Measurements from ENCODE around the gene FGFBP1.

The FGFBP1 gene

DNA sequence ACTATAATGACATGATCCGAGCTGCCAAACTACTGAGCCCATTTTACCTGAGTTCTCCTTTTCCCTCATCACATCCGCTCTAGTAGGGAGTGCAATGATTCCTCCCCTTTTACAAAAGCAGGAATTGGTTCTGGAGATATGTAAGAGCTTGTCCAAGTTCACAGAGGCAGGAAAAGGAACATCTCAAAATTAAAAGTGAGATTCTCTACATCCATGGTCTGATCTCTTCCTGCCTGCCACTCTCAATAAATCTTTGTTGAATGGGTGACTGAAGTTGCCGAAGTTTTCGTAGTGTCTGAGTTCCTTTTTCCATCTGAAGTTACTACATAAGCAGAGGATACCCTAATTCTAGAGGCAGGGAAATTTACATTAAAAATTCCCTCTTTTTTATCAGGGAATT is at the start of gene FGFBP1:
TSS of gene FGFBP1 (minus strand) at position 101 of the 400 bp plus-strand sequence. CDS start 2,108 bp downstream, outside the sequence.
- no peak for DNase-seq (ENCODE audit: low spot score)

DNA sequence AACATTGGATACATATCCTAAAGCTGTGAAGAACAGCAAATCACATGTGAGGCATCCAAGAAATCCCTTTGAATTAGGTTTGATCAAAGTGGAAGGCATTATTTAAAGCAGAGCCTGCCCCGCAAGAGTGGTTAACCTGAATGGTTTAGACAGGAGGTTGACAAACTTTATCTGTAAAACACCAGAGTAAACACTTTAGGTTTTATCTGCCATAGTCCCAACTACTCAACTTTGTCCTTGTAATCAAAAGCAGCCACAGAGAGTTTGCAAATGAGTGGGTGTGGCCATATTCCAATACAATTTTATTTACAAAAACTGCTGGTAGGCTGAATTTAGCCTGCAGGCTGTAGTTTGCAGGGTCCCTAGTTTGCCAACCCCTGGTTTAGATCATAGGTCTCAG is 49.7 kb upstream of the FGFBP1 start:
- no peak for DNase-seq (ENCODE audit: low spot score)

DNA sequence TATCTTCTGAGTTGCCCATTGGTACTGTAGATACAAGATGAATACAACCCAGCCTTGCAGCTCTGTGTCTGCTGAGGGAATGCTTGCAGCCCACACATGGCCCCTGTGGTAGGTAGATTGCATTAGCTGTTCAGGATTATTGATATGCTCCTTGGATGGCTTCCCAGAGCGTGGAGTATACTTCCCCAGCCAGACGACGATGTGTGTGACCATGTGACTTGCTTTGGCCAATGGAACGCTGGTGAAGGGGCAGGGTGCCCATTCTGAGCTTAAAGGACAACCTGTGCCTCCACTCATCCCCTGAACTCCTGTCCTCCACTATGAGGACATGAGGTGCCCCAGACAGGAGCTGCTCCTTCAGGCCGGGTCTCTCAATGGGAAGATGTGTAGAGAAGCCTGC is 48.4 kb upstream of the FGFBP1 start:
- no peak for DNase-seq (ENCODE audit: low spot score)

DNA sequence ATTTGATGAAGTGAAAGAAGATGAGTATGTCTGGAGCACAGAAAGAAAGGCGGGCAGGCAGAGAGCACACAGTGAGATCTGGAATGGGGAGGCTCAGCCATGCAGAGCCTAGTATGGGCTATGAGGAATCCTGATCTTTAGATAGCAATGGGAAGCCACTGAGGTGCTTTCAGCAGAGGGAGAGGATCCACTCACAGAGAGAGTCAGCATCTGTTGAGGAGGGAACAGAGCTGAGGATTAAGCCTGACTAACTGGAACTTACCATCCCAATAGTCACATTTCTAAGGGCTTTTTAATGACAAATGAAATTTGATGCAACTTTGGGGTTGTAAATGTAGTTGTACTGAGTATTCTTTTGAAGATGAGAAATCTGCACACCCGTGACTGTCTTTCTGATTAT is 45.1 kb upstream of the FGFBP1 start:
- no peak for DNase-seq (ENCODE audit: low spot score)

DNA sequence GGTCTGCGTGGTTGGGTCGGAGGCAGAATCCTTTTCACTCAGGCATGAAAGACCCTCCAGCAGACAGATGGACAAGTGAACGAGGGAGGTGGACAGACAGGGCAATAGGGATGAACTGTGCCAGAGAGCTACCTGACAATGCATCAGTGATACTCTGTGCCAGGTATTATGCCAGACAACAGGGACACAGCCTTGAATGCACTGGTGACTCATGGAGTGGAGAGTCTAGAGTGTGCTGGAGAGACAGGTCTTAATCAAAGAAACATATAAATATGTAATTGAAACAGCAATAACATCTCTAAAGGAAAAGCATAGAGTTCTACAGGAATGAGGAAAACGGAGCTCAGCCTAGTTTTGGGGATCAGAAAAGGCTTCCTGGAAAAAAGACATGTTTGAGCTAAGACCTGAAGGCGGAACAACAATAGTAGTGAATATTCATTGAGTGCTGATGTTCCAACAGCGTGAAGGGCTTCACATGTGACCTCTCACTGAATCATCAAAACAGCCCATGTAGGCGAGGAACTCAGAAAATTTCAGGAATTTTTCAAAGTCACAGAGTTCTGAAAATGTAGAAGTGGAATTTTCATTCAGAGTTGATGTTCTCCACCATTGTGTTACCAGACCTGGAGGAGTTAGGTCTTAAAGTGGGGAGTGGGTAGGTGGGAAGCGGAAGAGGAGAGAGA is 44.4 kb upstream of the FGFBP1 start:
- DNase-seq (ENCODE audit: low spot score) = no peak

DNA sequence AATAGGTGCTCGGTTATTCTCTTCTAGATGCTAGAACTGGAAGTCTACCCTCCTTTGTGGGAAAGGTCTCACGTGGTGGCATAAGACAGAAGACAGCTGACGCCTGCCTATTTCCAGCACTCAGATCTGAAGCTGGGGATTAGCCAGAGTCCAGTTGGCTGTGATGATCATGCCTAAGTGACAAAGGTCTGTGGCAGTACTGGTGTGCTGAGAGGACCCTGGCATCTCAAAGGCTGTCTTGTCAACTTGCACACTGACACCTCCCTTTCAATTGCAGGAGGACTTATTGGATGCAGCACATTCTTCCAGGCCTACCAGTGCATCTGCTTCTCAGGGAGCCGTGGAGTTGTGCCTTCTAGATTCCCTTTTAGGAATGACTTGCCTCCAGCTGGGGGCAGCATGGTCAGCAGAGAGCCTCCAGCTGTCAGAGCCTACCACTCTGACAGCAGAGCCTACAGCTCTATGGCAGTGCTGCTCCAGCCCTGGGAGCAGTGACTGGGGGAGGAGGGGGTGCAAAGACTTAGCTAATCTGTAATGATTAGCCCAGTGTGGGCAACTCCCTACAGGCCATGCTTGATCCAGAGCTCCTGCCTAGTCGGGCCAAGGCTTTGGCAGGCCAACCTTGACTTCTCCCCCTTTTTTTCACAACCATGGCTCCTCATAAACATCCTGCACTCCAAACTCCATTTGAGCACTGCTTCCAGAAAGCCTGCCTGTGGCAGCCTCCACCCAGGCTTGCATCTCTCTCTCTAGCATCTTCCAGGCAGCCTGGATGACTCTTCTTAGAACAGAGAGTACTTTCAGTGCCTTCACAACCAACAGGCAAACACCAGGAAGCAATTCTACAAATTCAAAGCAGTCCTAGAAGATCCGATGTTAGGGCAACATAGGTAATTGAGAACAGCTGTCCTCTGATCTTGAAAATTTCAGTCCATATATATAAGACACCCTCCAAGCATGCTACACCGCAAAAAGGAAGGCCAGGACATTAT is 38.2 kb upstream of the FGFBP1 start:
- DNase-seq (ENCODE audit: low spot score) = no peak

DNA sequence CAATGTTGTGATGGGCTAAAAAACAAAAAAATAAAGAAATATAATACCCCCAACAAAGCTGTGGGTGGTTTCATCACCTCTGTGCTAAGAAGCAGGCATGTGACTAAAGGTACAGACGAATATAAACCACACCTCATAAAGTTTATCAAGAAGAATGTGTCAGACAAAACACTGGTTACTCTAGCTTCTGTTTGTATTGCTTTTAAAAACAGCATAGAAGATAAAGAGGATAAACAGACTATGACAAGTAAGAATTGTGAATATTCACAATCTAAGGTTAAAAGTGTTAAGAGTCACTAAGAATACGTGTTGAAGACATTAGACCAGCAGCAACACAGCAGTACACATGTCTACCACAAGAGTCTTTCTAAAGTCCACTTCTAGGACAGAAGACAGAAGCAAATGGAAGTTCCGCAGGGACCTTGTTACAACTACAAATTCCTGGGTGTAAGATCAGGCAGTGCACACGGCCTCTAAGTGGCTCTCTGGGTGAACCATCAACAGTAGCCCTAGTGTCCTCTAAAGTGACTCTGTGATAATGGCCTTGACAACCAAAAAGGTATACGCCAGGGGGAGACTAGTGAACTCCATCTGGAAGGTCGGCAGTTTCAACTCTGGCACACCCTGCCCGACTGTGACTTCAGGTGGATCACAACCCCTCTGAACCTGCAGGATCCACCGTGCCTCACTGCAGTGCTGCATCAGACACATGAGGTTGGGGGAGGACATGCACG is 32.7 kb upstream of the FGFBP1 start:
- DNase-seq (ENCODE audit: low spot score) = no peak

DNA sequence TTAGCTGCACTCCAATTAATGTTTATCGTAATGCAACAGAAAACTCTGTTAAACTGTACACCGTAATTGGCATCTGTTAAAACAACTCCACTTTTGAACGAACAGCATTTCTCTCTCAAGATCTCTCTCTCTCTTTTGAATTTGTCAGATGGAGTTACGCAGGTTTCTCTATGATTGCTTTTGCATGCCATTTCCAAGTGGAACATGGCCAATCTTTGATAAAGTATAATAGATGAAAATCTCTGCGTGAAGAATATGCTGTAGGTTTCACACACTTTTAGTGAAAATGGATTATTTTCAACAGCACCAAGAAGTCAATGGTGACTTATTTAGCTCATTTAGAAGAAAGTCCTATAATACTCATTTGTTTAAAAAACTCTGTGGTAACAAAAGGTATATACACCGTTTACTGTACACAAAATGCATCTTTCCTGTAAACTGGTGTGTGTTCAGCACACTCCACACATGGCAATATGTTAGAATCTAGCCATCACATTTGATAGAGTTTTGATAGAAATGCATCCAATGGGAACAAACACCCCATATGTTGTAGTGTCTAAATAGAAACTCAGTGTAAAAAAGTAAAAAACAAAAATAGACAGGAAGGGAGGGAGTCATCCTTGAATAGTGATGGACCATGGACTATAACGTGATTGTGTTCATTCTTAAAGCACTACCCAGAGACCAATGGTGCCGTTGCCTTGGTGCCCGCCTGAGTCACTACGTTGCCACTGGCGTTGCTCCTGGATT is 30.2 kb upstream of the FGFBP1 start:
- DNase-seq (ENCODE audit: low spot score) = no peak

DNA sequence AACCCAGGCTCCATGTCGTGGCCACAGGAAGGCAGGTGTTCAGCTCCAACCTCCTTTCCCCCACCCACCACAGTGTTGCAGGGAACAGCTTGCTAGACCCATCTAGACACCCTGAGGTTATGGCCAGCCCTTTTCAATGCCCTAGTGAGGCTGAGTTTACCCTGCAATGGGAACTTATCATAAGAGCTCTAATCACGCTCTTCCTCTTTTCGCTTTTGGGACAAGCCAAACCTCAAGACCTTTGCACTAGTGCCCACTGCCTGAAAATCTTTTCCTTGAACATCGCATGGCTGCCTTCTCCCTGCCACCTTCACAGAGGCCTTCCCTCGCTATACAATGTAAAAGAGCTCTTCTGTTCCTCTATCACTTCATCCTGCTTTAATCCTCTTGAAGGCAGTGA is 26.8 kb upstream of the FGFBP1 start:
- DNase-seq (ENCODE audit: low spot score) = no peak

DNA sequence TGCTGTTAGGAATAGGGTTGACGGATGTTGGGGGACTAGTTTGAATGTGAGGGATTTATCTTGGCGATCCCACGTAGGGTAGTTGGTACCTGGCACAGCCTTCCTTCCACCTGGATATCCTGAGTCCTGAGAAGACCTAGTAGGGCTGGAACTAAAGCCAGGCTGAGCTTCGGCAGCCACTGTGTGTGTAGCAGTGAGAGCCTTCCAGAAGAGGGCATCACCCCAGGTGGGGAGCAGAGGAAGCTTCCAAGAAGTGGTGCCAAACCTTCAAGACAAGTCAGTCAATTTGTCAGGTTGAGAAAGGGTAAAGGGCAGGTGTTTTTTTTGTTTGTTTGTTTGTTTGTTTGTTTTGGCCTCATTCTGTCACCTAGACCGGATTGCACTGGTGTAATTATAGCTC is 25.6 kb upstream of the FGFBP1 start:
- no peak for DNase-seq (ENCODE audit: low spot score)

DNA sequence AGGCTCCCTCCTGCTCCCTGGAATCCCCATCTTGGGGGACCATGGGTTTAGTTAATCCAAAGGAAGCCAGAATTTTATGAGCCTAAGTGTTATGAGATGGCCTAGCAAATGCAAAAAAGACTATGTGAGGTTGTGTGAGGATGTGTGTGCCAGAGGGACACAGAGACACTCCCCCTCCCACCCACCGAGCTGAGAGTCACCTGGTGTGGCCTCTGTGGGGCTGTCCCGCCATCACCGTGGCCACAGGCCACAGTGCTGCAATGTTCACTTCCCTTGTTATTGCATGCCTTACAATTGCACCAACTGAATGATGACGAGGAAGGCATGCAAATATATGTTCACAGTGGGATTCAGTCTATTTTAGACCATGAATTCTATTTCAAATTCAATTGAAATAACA is 25.0 kb upstream of the FGFBP1 start:
- DNase-seq (ENCODE audit: low spot score) = no peak

DNA sequence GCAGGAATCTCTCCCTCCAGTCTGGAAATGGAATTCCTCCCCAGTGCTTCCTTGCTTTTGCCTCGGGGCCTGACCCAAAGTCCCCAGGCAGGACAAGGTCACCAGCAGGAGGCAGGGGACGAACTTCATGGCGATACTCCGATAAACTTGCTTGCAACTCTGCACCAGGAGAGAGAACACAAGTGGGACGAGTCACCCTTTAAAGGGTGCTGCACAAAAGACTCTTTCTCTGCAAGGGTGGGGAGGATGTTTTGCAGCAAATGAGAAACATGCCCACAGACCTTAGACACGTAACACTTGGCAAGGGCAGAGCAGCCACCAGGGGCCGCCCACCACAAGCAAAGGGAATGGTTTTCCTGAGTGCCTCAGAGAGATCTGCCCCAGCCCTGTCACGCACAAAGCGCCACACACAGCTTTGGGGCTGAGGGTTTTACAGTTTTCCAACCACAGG is 24.5 kb upstream of the FGFBP1 start, which contains the start of gene FGFBP2:
TSS of gene FGFBP2 (minus strand) at position 175 of the 451 bp plus-strand sequence. CDS start at position 129, 46 bp downstream.
- DNase-seq (ENCODE audit: low spot score) = no peak

DNA sequence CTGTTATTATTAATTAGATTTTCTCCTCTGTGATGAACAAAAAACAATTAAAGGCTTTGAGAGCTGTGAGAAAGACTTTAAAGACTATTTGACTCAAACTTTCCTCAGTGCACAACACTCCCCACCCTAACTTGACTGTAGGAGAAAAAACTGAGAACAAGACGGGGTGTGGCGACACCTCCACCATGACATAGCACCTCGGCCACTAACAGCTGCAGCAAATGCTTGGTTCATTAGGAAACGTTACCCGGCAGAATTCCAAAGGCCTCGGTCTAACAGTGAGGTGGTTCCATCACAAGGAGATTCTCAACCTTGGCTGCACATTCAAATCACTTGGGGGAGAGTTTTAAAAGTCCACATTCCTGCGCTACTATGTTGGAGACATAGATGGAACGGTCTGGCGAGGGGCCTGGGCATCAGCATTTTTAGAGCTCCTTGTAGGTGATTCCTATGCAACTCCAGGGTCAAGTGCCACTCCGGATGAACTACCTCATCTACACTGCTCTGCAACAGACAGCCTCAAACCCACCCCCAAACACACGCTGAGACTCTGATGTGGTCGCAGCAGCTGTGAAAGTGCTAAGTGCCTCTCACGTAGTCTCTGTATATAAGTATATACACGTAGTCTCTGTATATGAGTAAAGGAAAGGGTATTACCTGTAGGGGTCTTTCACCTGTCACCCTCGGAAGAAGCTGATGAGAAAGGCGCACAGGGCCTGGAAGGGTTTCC is 23.4 kb upstream of the FGFBP1 start:
- no peak for DNase-seq (ENCODE audit: low spot score)

DNA sequence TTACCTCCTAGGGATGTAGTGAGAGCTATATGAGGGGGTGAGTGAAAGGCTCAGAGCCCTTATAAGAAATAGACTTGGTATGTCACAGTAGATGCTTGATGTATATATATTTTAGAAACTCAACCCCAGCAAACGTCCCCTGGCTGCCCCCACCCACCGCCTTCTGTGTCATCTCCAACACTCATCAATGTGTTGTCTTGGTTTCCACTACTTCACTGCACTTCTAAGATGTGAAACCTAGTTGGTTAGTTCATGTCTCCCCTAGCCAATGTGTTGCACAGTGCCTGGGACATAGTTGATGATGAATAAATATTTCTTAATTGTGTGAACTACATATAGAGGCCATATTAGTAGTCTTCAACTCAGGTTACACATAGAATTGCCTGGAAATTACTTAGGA is 20.0 kb upstream of the FGFBP1 start:
- DNase-seq (ENCODE audit: low spot score) = no peak

DNA sequence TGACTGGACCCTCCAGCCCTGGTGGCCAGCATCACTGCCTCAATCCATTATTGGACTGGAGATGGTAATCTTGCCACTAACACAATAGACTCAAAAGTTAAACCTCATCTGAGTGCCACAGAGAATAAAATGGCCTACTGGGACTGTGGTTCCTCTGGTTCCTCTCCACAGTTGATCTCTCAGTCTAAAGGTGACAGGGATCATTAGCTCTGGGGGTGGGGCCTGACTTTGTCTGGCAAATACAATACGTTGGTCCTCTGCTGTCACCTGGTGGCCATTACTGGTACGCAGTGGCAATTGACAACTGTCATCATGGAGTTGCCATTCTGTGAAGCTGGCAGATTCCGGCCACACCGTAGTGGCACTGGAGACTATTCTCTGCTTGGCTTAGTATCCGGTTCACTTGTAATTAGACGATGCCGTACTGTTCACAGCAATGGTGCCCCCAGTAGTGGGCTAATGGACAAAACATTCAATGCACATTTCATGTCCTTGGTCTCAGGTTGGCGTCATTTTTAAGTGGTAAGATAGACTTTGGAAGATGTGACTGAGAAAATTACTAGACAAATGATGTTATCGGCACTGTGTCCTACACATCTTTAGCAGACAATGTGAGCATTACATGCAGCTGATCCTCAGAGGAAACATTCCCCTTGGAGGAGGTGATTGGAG is 17.8 kb upstream of the FGFBP1 start:
- no peak for DNase-seq (ENCODE audit: low spot score)

DNA sequence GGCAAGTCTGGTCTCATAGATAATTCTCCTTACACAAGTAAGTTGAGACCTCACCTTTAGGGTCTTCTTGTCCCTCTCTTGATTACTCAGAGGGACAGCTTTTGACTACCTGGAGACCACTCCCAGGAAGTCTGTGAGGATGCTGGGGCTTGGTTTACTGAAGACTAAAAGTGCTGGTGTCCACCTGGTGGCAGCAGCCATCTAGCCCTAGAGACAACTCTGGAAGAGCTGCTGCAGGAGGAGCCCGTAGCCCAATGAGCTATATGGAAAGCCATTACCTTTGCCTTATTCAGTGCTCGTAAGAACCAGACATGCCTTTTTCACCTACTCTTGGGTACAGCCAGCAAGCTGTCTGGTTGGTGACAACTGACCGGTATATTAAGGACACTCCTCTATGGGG is 17.1 kb upstream of the FGFBP1 start:
- no peak for DNase-seq (ENCODE audit: low spot score)

DNA sequence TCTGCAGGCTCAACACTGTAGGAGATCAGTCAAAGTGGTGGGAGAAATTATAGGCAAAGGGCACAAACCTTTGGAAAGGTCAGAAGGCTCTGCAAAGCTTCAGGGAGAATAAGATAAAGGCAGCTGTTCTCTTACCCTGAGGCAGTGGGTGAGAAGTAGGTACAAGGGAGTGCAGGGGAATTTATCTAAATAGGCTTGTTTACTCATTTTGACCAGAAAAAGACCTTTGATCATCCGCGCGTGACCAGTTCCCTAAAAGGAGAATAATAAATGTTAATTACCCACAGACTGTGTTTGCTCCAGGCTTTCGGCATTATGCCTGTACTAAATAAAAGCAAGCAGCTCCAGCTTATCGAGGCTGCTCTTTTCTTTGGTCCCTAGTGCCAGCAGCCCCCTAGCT is 15.1 kb upstream of the FGFBP1 start:
- no peak for DNase-seq (ENCODE audit: low spot score)

DNA sequence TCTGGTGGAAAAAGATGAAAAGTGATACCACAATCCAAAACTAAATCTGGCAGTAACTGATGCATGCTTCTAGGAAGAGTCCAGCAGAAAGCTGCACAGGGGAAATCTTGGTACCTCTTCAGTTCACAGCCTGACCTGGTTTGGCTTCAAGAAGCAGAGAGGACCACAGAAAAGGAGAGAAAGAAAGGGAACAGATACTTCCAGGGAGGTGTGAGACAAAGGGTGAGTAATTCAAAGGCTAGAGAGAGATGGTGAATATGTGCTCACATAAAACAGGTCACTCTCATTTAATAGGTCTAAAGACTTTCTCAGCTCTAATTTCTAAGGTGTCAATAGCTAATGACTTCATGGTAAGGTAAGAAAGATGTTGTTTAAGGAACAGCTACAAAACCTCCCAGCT is 13.2 kb upstream of the FGFBP1 start:
- DNase-seq (ENCODE audit: low spot score) = no peak

DNA sequence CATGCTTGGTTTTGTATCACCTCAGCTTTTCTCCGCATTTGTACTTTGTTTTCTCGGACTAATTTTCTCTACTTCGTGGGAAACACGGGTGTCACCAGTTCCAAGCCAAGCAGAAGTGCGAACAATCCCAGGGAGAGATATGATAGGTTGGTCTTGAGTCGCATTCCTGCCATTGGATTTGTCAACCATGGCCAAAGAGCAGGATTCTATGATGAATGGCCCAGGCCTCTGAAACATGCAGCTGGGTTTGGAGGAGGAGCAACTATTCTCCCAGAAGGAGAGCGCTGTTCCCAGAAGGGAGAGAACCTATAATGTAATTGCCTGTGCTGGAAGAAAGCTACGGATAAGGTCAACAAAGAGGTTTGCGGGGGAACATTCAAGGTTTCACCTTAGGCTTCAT is 10.3 kb upstream of the FGFBP1 start:
- DNase-seq (ENCODE audit: low spot score) = no peak

DNA sequence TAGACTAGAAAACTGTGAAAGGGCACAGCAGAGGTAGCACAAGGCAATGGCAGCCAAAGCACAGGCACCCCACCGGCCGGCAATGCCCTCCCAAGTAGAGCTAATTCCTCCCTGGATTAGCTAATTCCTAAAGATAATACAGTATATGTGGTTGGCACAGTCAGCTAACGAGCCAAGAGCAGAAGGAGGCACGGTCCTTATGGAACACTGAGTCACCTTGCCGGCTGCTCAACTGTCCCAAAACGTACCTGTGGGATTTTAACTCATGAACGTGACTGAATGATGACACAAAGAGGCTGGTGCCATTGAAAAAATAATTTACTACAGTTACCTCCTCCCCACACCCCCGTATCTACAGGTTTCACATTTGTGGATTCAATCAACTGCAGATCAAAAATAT is 9.1 kb upstream of the FGFBP1 start:
- DNase-seq (ENCODE audit: low spot score) = no peak
